HuH-7 (cell line): Measurements from ENCODE around the gene DHRS7B.
"Not testable (repeated sequence)": the region's sequence is repeated elsewhere in the genome, so short reads cannot be mapped to it uniquely, and the experiment has no call there.

Source experiments
- DNase-seq: peaks from one replicate; pipeline ENCODE4 v3.0.0; 2011; ENCODE audit warnings: low spot score

Gene DHRS7B

DNA sequence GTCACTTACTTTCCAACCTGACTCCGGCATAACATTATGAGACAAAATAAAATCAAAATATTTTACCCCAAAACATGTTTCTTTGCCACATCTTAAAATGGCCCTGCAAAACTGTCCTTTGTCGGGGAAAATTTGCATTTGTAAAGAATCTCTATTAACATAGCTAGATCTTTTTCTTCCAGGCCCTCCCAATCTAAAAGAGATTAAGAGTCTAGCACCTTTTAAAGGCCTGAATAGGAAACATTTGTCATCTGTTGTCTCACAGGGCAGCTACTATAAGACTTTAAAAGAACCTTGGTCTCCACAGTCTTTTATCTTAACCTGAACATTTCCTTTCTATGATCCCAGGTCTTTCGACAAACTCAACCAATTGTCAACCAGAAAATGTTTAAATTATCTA, 18.1 kb upstream of the DHRS7B start:
- no peak for DNase-seq

GRCh38 chr17:21113049-21113690, 13.6 kb upstream of the DHRS7B start:
- DNase-seq: no peak

DNA sequence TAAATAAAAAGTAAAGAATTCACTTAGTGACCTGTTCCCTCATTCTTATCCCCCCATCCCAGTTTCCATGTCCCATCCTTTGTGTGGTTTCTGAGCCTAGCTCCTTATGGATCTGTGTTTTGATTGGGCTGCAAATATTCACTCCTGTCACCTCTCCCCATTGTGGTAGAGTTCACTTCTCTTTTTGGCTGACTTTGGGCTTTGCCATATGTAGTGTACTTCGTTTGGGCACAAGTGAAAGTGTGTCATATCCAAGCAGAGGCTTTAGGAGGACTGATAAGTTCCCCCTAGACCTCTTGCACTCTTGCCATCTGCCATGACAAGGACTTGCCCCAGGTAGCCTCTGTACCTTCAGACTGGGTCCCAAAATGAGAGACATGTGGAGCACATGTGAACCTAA, 13.0 kb upstream of the DHRS7B start:
- no peak for DNase-seq

GRCh38 chr17:21114791-21115190, 12.0 kb upstream of the DHRS7B start:
- not testable (repeated sequence) for DNase-seq

DNA sequence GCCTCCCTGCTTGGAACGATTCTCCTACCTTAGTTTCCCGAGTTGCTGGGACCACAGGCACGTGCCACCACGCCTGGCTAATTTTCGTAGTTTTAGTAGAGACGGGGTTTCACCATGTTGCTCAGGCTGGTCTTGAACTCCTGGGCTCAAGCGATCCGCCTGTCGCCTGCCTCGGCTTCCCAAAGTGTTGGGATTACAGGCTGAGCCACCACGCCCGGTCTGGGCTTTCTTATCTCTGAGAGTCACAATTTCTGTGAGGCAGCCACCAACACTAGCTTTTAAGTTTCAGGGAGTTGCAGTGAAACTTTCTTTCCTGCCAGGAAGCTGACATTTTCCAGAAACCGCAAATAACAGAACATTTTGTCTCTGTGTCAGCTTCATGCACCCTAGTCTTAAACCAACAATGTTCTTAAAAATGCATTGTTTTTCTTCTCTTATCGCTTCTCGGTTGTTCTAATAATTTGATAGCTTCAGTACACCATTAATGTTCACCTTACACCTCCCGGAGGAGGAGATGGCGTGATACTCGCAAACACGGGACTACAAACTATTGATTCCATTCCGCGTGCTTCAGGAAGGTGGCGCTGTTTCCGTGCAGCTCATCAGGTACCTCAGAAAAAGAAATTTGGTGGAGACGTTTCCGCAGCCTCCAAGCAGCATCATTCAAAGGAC, 7.4 kb upstream of the DHRS7B start:
- peak; percentile 52 for DNase-seq

GRCh38 chr17:21119919-21120249, 6.9 kb upstream of the DHRS7B start:
- DNase-seq: no peak

GRCh38 chr17:21124086-21124485, 2.7 kb upstream of the DHRS7B start:
- DNase-seq: no peak

- DNase-seq: not testable (repeated sequence)
These were observed 2.2 kb upstream of the DHRS7B start for GRCh38 chr17:21124517-21124916.

GRCh38 chr17:21125862-21126261, 902 bp upstream of the DHRS7B start:
- DNase-seq: no peak

DNA sequence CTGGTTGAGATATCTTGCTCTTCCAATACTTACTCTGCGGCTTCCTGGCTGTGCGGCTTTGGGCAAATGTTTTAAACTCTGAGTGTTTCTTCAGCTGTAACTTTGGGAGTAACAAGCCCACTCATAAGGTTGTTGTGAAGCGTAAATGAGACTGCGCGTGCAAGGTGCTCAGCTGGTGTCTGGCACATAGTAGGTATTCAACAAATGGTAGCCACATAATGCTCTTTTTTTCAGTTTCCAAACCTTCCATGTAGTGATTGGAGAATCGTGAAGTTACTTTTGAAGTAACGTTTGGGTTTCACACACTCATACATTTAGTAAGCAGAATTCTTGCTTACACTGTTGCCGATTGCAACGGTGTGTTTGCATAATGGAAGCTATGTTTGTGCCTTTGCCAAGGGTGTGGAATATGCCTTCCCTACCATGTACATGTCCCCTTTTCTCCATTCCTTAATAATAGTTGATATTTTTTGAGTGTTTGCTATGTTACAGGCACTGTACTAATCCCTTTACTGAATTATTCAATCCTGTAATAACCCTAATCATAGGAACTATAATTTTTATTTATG, 829 bp downstream of the DHRS7B start:
- no peak for DNase-seq

DNA sequence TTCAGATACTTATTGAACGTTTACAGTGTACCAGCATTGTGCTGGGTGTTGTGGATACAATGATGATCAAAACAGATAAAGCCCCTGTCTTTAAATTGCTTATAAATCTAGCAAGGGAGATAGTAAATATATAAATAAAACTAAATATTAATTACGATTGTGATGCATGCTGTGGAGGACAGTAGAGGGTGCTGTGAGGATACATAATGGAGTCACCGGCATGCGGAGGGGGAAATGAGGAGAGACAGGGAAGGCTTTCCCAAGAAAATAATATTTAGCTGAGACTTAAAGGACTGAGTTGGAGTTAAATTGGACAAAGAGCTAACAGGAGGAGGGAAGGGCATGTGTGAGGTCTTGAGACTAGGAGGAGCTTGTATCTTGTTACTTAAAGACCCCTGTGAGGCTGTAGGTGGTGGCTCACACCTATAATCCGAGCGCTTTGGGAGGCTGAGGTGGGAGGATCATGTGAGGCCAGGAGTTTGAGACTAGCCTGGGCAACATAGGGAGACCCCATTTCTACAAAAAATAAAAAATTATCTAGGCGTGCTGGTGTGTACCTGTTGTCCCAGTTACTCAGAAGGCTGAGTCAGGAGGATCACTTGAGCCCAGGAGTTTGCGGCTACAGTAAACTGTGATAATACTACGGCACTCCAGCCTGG, 2.4 kb downstream of the DHRS7B start:
- DNase-seq: no peak

DNA sequence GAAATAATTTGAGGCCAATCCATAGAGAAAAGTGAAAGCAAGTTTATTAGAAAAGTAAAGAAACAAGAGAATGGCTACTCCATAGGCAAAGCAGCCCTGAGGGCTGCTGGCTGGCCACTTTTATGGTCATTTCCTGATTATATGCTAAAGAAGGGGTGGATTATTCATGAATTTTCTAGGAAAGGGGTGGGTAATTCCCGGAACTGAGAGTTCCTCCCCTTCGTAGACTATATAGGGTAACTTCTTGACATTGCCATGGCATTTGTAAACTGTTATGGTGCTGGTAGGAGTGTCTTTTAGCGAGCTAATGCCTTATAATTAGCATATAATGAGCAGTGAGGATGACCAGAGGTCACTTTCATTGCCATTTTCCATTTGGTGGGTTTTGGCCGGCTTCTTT, 4.4 kb downstream of the DHRS7B start:
- DNase-seq: no peak

- DNase-seq: no peak
These were observed 5.7 kb downstream of the DHRS7B start for GRCh38 chr17:21132428-21132827.

GRCh38 chr17:21134559-21134958, 7.8 kb downstream of the DHRS7B start:
- DNase-seq: no peak

DNA sequence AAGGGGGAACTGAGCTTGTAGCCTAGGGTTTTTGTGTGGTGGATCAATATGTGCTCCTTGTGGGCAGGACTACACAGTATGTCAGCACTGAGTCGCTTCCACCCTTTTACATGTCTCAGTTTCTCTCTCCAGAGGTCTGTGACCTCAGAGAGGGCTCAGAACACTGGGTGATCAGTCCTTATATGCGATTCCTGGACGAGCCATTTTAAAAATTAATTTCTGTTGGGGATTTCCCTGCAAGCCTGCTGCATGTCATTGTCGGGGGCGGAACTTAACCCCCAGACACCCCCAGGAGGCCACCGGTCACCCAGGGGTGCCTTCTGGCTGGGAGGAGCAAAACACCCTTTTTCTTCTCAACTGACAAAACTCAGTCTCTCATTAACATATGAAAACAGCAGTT, 14.1 kb downstream of the DHRS7B start:
- DNase-seq: no peak

DNA sequence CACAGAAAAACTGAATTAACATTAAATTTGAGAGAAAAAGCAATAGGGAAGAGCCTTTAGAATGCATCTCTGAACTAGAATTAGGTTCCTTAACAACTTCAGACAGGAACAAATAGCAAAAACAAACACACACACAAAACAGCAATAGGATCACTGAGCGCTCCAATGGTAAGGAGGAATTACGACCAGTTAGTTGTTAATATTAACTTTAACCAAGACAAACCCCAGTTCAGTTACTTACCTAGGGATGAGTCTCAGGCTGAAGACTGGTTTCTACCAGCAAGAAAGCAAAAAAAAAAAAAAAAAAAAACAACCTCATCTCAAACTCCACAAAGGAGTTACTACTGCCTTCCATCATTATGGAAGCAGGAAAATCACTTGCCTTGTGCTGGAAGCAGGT, 14.6 kb downstream of the DHRS7B start:
- DNase-seq: no peak

GRCh38 chr17:21142065-21142464, 15.3 kb downstream of the DHRS7B start:
- not testable (repeated sequence) for DNase-seq

DNA sequence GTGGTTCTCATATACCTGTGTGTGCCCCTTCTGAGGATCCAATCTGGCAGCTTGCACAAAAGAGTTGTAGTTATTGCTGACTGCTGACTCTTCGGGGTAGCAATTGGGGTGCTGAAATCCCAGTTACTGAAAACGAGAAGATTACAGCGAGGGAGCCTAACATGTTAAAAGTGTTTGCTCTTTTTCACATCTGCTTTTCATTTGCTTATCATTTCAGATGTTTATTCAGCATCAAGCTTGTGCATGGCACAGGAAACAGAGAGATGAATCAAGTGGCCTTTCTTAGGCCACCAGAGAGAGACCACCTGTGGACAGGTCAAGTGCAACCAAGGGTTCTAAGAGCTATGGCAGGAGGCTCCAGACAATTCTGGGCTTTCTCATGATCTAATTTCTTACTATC, 16.9 kb downstream of the DHRS7B start:
- DNase-seq: no peak

DNA sequence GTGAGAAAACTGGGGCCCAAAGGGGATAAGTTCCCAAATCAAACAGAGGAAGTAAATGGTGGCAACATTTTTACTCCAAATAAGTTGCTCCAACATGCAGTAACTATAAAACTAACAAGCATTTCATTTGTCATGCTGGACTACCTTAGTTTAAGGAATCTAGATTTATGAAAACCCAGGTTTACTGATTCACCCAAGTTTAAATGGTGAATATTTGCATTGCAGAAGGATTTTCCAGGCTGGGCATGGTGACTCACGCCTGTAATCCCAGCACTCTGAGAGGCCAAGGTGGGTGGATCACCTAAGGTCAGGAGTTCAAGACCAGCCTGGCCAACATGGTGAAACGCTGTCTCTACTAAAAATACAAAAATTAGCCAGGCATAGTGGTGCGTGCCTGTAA, 17.5 kb downstream of the DHRS7B start:
- DNase-seq: not testable (repeated sequence)

DNA sequence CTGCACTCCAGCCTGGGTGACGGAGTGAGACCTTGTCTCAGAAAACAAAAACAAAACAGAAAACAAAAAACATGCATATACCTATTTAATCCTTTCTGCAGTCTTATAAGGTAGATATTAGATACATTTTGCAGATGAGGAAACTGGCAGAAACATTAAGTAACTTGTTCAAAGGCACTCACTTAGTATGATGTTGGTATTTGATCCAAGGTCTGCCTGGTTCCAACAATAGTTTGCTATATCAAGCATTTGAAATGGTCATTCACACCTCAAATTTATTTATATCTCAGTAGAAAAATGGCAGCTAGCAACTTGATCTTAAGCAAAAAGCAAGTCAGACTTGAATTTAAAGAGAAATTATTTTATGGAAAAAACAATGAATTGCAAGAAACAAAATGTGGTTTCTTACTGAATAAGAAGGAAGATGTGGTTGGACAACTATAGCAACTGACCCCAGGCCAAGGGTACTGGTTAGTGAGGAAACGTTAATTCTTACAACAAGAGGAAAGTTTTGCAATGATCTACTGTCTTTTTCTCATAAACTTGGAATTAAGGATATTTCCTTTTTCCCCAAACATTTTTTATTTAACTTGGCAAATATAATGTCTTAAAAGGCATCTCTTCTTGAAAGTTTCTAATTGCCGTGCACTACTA, 19.7 kb downstream of the DHRS7B start:
- DNase-seq: no peak

DNA sequence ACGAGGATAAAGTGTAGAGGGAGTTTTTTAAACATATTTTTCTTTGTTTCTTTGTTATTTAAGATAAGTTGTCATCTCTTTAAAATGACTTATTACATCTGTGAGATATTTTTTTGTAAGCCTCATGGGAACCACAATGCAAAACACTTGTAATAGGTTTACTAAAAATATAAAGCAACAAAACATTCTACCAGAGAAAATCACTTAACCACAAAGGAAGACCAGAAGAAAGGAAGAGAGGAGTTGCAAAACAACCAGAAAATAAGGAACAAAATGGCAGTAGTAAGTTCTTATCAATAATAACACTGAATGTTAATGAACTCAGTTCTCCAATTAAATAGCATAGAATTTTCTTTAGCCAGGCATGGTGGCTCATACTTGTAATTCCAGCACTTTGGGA, 22.9 kb downstream of the DHRS7B start:
- no peak for DNase-seq

DNA sequence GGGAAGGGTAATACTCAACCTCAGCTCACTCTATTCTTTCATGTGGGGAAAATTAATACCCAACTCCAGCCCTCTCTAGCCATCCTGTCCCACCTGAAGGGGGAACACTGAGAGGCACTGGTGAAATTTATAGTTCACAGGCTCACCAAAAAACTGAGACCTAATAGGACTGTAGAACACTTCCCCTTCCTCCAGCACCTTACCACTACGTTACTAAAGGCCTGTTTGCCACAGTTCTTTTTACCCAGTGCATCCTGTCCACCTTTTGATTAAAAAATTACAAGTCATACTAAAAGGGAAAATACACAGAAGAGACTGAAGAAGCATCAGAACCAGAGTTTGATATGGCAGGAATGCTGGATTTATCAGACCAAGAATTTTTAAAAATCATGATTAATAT, 26.0 kb downstream of the DHRS7B start:
- no peak for DNase-seq
